HUES6 (cell line): Measurements from ENCODE around the gene TEAD1.
"Not testable (repeated sequence)": the region's sequence is repeated elsewhere in the genome, so short reads cannot be mapped to it uniquely, and the experiment has no call there.

Experiments
- H3K27ac ChIP-seq: 2 replicates; pipeline ENCODE4 v1.7.0; 2013; ENCODE audit warnings: low read depth, mild to moderate bottlenecking, low read length, inconsistent platforms
- H3K27me3 ChIP-seq: 2 replicates; pipeline ENCODE4 v1.6.1; 2013; ENCODE audit warnings: low read length; ENCODE audit not compliant: control insufficient read depth, insufficient read depth
- H3K36me3 ChIP-seq: 2 replicates; pipeline ENCODE4 v1.6.1; 2013; ENCODE audit warnings: low read length; ENCODE audit not compliant: control insufficient read depth, insufficient read depth
- H3K4me1 ChIP-seq: 2 replicates; pipeline ENCODE4 v1.6.1; 2013; ENCODE audit warnings: low read length; ENCODE audit not compliant: control insufficient read depth, insufficient read depth
- H3K4me3 ChIP-seq: 2 replicates; pipeline ENCODE4 v1.5.1; 2013; ENCODE audit warnings: low read depth, low read length
- H3K9ac ChIP-seq: one replicate; pipeline ENCODE4 v1.6.1; 2013; ENCODE audit warnings: mild to moderate bottlenecking, low read length
- H3K9me3 ChIP-seq: 2 replicates; pipeline ENCODE4 v1.6.1; 2013; ENCODE audit warnings: low read depth, low read length; ENCODE audit not compliant: control insufficient read depth, insufficient read depth

Gene TEAD1

GRCh38 chr11:12865863-12866595 is 191.8 kb downstream of the TEAD1 start:
- H3K9ac ChIP-seq, result no peak overlapping the region
- H3K9me3 ChIP-seq, result no peaks in the 10 kb centered on the region
- no peaks in the 10 kb centered on the region for H3K27me3 ChIP-seq
- no peaks in the 10 kb centered on the region for H3K36me3 ChIP-seq
- H3K27ac ChIP-seq, result peak overlapping the region; percentile 97
- H3K4me1 ChIP-seq, result peaks cover 72% of the 10 kb centered on the region
- H3K4me3 ChIP-seq, result no peak overlapping the region

GRCh38 chr11:12867531-12867930 is 193.3 kb downstream of the TEAD1 start:
- no peaks in the 10 kb centered on the region for H3K27me3 ChIP-seq
- peaks cover 10% of the 10 kb centered on the region for H3K36me3 ChIP-seq
- H3K4me1 ChIP-seq, result peaks cover 60% of the 10 kb centered on the region
- H3K4me3 ChIP-seq, result no peak overlapping the region
- no peak overlapping the region for H3K9ac ChIP-seq
- no peaks in the 10 kb centered on the region for H3K9me3 ChIP-seq
- H3K27ac ChIP-seq, result no peak overlapping the region

- Histone ChIP-seq H3K9ac (no peak overlapping the region), H3K27ac (peak overlapping the region; percentile 39; the same call in 1 of the 2 replicates), H3K36me3 (peaks cover 10% of the 10 kb centered on the region), H3K4me1 (peaks cover 51% of the 10 kb centered on the region), H3K9me3 (no peaks in the 10 kb centered on the region), H3K27me3 (no peaks in the 10 kb centered on the region), H3K4me3 (no peak overlapping the region)
Measured at GRCh38 chr11:12868315-12869073, 194.3 kb downstream of the TEAD1 start.

- no peak overlapping the region for H3K27ac ChIP-seq
- H3K36me3 ChIP-seq, result peaks cover 17% of the 10 kb centered on the region
- peaks cover 26% of the 10 kb centered on the region for H3K4me1 ChIP-seq
- H3K27me3 ChIP-seq, result no peaks in the 10 kb centered on the region
- H3K9me3 ChIP-seq, result no peaks in the 10 kb centered on the region
- H3K4me3 ChIP-seq, result no peak overlapping the region
- no peak overlapping the region for H3K9ac ChIP-seq
Measured at GRCh38 chr11:12871241-12871640, 197.0 kb downstream of the TEAD1 start.

- no peak overlapping the region for H3K9ac ChIP-seq
- H3K36me3 ChIP-seq, result peaks cover 19% of the 10 kb centered on the region
- peaks cover 20% of the 10 kb centered on the region for H3K4me1 ChIP-seq
- no peaks in the 10 kb centered on the region for H3K27me3 ChIP-seq
- H3K27ac ChIP-seq, result no peak overlapping the region
- no peak overlapping the region for H3K4me3 ChIP-seq
- H3K9me3 ChIP-seq, result no peaks in the 10 kb centered on the region
Measured at GRCh38 chr11:12871788-12872321, 197.6 kb downstream of the TEAD1 start.

- no peaks in the 10 kb centered on the region for H3K9me3 ChIP-seq
- no peak overlapping the region for H3K27ac ChIP-seq
- no peak overlapping the region for H3K4me3 ChIP-seq
- H3K4me1 ChIP-seq, result no peaks in the 10 kb centered on the region; the same call in 1 of the 2 replicates
- H3K27me3 ChIP-seq, result no peaks in the 10 kb centered on the region
- H3K36me3 ChIP-seq, result peaks cover 34% of the 10 kb centered on the region
- H3K9ac ChIP-seq, result no peak overlapping the region
Measured at GRCh38 chr11:12876340-12876739, 202.1 kb downstream of the TEAD1 start.

- no peaks in the 10 kb centered on the region for H3K27me3 ChIP-seq
- peaks cover 35% of the 10 kb centered on the region for H3K36me3 ChIP-seq
- no peaks in the 10 kb centered on the region; the same call in 1 of the 2 replicates for H3K4me1 ChIP-seq
- no peaks in the 10 kb centered on the region for H3K9me3 ChIP-seq
- no peak overlapping the region for H3K27ac ChIP-seq
- H3K4me3 ChIP-seq, result no peak overlapping the region
- no peak overlapping the region for H3K9ac ChIP-seq
Measured at GRCh38 chr11:12876988-12877387, 202.8 kb downstream of the TEAD1 start.

- H3K9me3 ChIP-seq, H3K27ac ChIP-seq, H3K9ac ChIP-seq, H3K4me3 ChIP-seq, H3K27me3 ChIP-seq, H3K4me1 ChIP-seq: not testable (repeated sequence)
- H3K36me3 ChIP-seq, result peaks cover 38% of the 10 kb centered on the region
Measured at GRCh38 chr11:12877508-12877907, 203.3 kb downstream of the TEAD1 start.

- no peak overlapping the region for H3K4me3 ChIP-seq
- no peaks in the 10 kb centered on the region for H3K27me3 ChIP-seq
- no peaks in the 10 kb centered on the region for H3K9me3 ChIP-seq
- H3K36me3 ChIP-seq, result peaks cover 54% of the 10 kb centered on the region
- no peak overlapping the region for H3K27ac ChIP-seq
- no peak overlapping the region for H3K9ac ChIP-seq
- H3K4me1 ChIP-seq, result no peaks in the 10 kb centered on the region; the same call in 1 of the 2 replicates
Measured at GRCh38 chr11:12880327-12880726, 206.1 kb downstream of the TEAD1 start.

- no peaks in the 10 kb centered on the region for H3K9me3 ChIP-seq
- H3K4me1 ChIP-seq, result no peaks in the 10 kb centered on the region
- H3K9ac ChIP-seq, result no peak overlapping the region
- no peaks in the 10 kb centered on the region for H3K27me3 ChIP-seq
- no peak overlapping the region for H3K27ac ChIP-seq
- peaks cover 63% of the 10 kb centered on the region for H3K36me3 ChIP-seq
- H3K4me3 ChIP-seq, result no peak overlapping the region
Measured at GRCh38 chr11:12882670-12883069, 208.4 kb downstream of the TEAD1 start.

GRCh38 chr11:12884751-12885318 is 210.6 kb downstream of the TEAD1 start:
- H3K4me1 ChIP-seq, result peaks cover 9% of the 10 kb centered on the region; the same call in 1 of the 2 replicates
- H3K36me3 ChIP-seq, result peaks cover 58% of the 10 kb centered on the region
- no peak overlapping the region for H3K27ac ChIP-seq
- H3K27me3 ChIP-seq, result no peaks in the 10 kb centered on the region
- no peak overlapping the region for H3K9ac ChIP-seq
- no peaks in the 10 kb centered on the region for H3K9me3 ChIP-seq
- no peak overlapping the region for H3K4me3 ChIP-seq
